ENCODE results near the gene PCGF5.

- TF ChIP-seq CTCF (conservative IDR thresholded peaks at IDR 0.05; ENCODE audit: low read length) (no peak), EZH2phosphoT487 (IDR thresholded peaks at IDR 0.05; ENCODE audit: borderline replicate concordance) (no peak)
Measured at GRCh38 chr10:91188889-91189288, 31.6 kb upstream of the PCGF5 start.
